Measurements from ENCODE around the gene CENPK. TPM values are rescaled to one million over a fixed set of nuclear protein-coding genes. Genes with fewer than 3 reads are reported as not detected.
"Not testable (repeated sequence)": the region's sequence is repeated elsewhere in the genome, so short reads cannot be mapped to it uniquely, and the experiment has no call there.

The CENPK gene
- 0.38 TPM for total RNA-seq
- long read RNA-seq = 0 reads

GRCh38 chr5:65562731-65563701 is at the start of gene CENPK, which contains the start of gene PPWD1:
Gene CENPK (minus strand): TSS chr5:65563168. CDS start chr5:65554907, 8,261 bp downstream.
Gene PPWD1 (plus strand): TSS chr5:65563296. CDS start chr5:65563311, 15 bp downstream.
- H3K36me3 ChIP-seq = no peaks in the 10 kb centered on the region
- peak within 1 kb of the TSS; percentile 89 for H3K4me3 ChIP-seq
- H3K9me3 ChIP-seq (replicated peaks) = no peaks in the 10 kb centered on the region
- H3K27ac ChIP-seq (replicated peaks) = peak within 1 kb of the TSS; percentile 87
- TF ChIP-seq CTCF (IDR thresholded peaks at IDR 0.05; ENCODE audit: borderline replicate concordance) = no peak
- peak; percentile 94 for DNase-seq
- H3K27me3 ChIP-seq (ENCODE audit: low read depth) = no peaks in the 10 kb centered on the region
- intact Hi-C loops (cut with micrococcal nuclease) = no loop called here
- peaks cover 45% of the 10 kb centered on the region for H3K4me1 ChIP-seq

GRCh38 chr5:65612298-65612907 is 49.4 kb upstream of the CENPK start:
- H3K4me1 ChIP-seq = no peaks in the 10 kb centered on the region
- peaks cover 85% of the 10 kb centered on the region for H3K36me3 ChIP-seq
- H3K9me3 ChIP-seq (replicated peaks) = no peaks in the 10 kb centered on the region
- no peak for TF ChIP-seq CTCF (IDR thresholded peaks at IDR 0.05; ENCODE audit: borderline replicate concordance)
- DNase-seq = no peak
- H3K27me3 ChIP-seq (ENCODE audit: low read depth) = no peaks in the 10 kb centered on the region
- H3K4me3 ChIP-seq = no peak overlapping the region
- H3K27ac ChIP-seq (replicated peaks) = no peak overlapping the region
- intact Hi-C loops (cut with micrococcal nuclease) = no loop called here

GRCh38 chr5:65611524-65611923 is 48.6 kb upstream of the CENPK start:
- Histone ChIP-seq H3K27me3 (ENCODE audit: low read depth) (no peaks in the 10 kb centered on the region), H3K4me1 (no peaks in the 10 kb centered on the region), H3K36me3 (peaks cover 90% of the 10 kb centered on the region), H3K27ac (replicated peaks) (no peak overlapping the region), H3K4me3 (no peak overlapping the region), H3K9me3 (replicated peaks) (no peaks in the 10 kb centered on the region)
- no peak for TF ChIP-seq CTCF (IDR thresholded peaks at IDR 0.05; ENCODE audit: borderline replicate concordance)
- intact Hi-C loops (cut with micrococcal nuclease) = no loop called here
- DNase-seq = no peak

GRCh38 chr5:65601761-65602160 is 38.8 kb upstream of the CENPK start:
- H3K4me3 ChIP-seq; DNase-seq; H3K27ac ChIP-seq (replicated peaks); H3K27me3 ChIP-seq (ENCODE audit: low read depth); H3K4me1 ChIP-seq; H3K9me3 ChIP-seq (replicated peaks); intact Hi-C loops (cut with micrococcal nuclease): not testable (repeated sequence)
- H3K36me3 ChIP-seq = peaks cover 93% of the 10 kb centered on the region

GRCh38 chr5:65588694-65589093 is 25.7 kb upstream of the CENPK start:
- intact Hi-C loops (cut with micrococcal nuclease) = no loop called here
- DNase-seq = no peak
- Histone ChIP-seq H3K36me3 (peaks cover 97% of the 10 kb centered on the region), H3K4me1 (no peaks in the 10 kb centered on the region), H3K27me3 (ENCODE audit: low read depth) (no peaks in the 10 kb centered on the region), H3K27ac (replicated peaks) (no peak overlapping the region), H3K4me3 (no peak overlapping the region), H3K9me3 (replicated peaks) (no peaks in the 10 kb centered on the region)
- TF ChIP-seq CTCF (IDR thresholded peaks at IDR 0.05; ENCODE audit: borderline replicate concordance) = no peak
